ENCODE measurements around the gene TBC1D10B.

GRCh38 chr16:30397056-30397455, 26.8 kb upstream of the TBC1D10B start:
- TF ChIP-seq CTCF (IDR thresholded peaks at IDR 0.05; ENCODE audit: borderline replicate concordance, extremely low read depth, low read length, poor library complexity, severe bottlenecking): no peak
- no peak for TF ChIP-seq EZH2 (IDR thresholded peaks at IDR 0.05; ENCODE audit: borderline replicate concordance, low read depth, low read length, severe bottlenecking)
